ENCODE results near the gene LGSN. TPM values are rescaled to one million over a fixed set of nuclear protein-coding genes. Genes with fewer than 3 reads are reported as not detected.
"Not testable (repeated sequence)": the region's sequence is repeated elsewhere in the genome, so short reads cannot be mapped to it uniquely, and the experiment has no call there.

LGSN gene
- total RNA-seq, 1 donor from 2014 or later = not detected

GRCh38 chr6:63290492-63291058, 29.2 kb downstream of the LGSN start:
- H3K27ac Mint-ChIP-seq (ENCODE audit: unreplicated experiment) = no peak overlapping the region

GRCh38 chr6:63289269-63289872, 30.4 kb downstream of the LGSN start:
- DNase-seq (ENCODE audit: extremely low spot score, unreplicated experiment) = no peak
- H3K9me3 Mint-ChIP-seq (ENCODE audit: unreplicated experiment) = no peaks in the 10 kb centered on the region
- H3K27ac Mint-ChIP-seq (ENCODE audit: unreplicated experiment) = no peak overlapping the region
- H3K27me3 Mint-ChIP-seq (ENCODE audit: unreplicated experiment) = peaks cover 2% of the 10 kb centered on the region
- no peak for TF ChIP-seq CTCF (IDR thresholded peaks at IDR 0.05)
- no peaks in the 10 kb centered on the region for H3K4me1 Mint-ChIP-seq (ENCODE audit: unreplicated experiment)
- H3K36me3 Mint-ChIP-seq (ENCODE audit: unreplicated experiment) = no peaks in the 10 kb centered on the region
- no peak overlapping the region for H3K4me3 Mint-ChIP-seq (ENCODE audit: unreplicated experiment)

More at GRCh38 chr6:63290492-63291058, 29.2 kb downstream of the LGSN start:
- no peaks in the 10 kb centered on the region for H3K36me3 Mint-ChIP-seq (ENCODE audit: unreplicated experiment)
- H3K4me1 Mint-ChIP-seq (ENCODE audit: unreplicated experiment) = peaks cover 7% of the 10 kb centered on the region
- no peak overlapping the region for H3K4me3 Mint-ChIP-seq (ENCODE audit: unreplicated experiment)
- no peaks in the 10 kb centered on the region for H3K9me3 Mint-ChIP-seq (ENCODE audit: unreplicated experiment)
- no peak for DNase-seq (ENCODE audit: extremely low spot score, unreplicated experiment)
- no peak for TF ChIP-seq CTCF (IDR thresholded peaks at IDR 0.05)
- no peaks in the 10 kb centered on the region for H3K27me3 Mint-ChIP-seq (ENCODE audit: unreplicated experiment)

DNA sequence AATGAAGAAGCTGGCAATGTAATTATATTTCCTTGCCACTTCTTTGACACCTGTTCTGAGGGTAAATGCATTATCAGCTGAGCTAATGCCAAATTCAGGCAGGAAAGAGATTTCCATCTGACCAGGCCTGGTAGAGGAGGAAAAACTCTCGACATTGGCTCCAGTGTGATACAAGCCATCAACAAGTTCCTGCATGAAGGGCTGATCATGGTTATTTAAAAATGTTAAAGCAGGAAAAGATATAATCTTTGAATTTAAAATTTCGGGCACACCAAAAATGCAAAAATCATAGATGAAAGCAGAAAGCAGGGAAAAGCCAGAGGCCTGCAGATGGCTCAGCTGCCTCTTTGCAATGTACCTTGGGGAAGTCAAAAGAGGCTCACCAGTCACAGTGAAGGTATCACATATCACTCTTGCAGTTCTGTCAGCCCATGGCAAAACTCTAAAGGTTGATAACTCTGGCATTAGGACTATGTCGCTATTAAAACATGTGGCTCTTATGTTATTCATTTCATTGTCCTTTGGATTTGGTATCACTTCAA, 39.1 kb downstream of the LGSN start:
- no peaks in the 10 kb centered on the region for H3K4me1 Mint-ChIP-seq (ENCODE audit: unreplicated experiment)
- no peak overlapping the region for H3K4me3 Mint-ChIP-seq (ENCODE audit: unreplicated experiment)
- H3K9me3 Mint-ChIP-seq (ENCODE audit: unreplicated experiment) = no peaks in the 10 kb centered on the region
- peaks cover 11% of the 10 kb centered on the region for H3K27me3 Mint-ChIP-seq (ENCODE audit: unreplicated experiment)
- no peak for DNase-seq (ENCODE audit: extremely low spot score, unreplicated experiment)
- TF ChIP-seq CTCF (IDR thresholded peaks at IDR 0.05) = no peak
- H3K36me3 Mint-ChIP-seq (ENCODE audit: unreplicated experiment) = no peaks in the 10 kb centered on the region
- no peak overlapping the region for H3K27ac Mint-ChIP-seq (ENCODE audit: unreplicated experiment)

- TF ChIP-seq CTCF (IDR thresholded peaks at IDR 0.05) = no peak
- no peak overlapping the region for H3K27ac Mint-ChIP-seq (ENCODE audit: unreplicated experiment)
- no peak overlapping the region for H3K4me3 Mint-ChIP-seq (ENCODE audit: unreplicated experiment)
- DNase-seq (ENCODE audit: extremely low spot score, unreplicated experiment) = no peak
- H3K36me3 Mint-ChIP-seq (ENCODE audit: unreplicated experiment) = no peaks in the 10 kb centered on the region
- no peaks in the 10 kb centered on the region for H3K4me1 Mint-ChIP-seq (ENCODE audit: unreplicated experiment)
- H3K27me3 Mint-ChIP-seq (ENCODE audit: unreplicated experiment) = peaks cover 8% of the 10 kb centered on the region
- no peaks in the 10 kb centered on the region for H3K9me3 Mint-ChIP-seq (ENCODE audit: unreplicated experiment)
Measured at GRCh38 chr6:63278916-63279315, 40.9 kb downstream of the LGSN start.

DNA sequence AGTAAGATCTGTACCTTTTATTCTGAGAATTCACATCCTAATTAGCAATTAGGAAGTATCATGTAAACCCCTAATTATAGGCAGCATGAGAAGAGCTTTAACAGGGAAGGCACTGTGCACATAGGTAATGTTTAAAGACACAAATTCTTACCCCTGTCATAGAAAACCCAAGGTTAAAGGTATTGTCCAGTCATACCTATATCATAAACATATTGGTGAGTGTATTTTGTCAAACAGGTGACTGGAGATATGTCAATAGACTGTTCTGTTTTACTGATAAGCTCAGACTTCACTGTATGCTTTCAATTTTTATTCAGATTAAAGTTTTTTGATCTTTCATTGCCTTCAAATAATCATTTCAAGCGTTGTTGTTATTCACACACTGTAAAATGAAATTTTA, 43.8 kb downstream of the LGSN start:
- Mint-ChIP-seq H3K4me3 (ENCODE audit: unreplicated experiment) (no peak overlapping the region), H3K36me3 (ENCODE audit: unreplicated experiment) (no peaks in the 10 kb centered on the region), H3K4me1 (ENCODE audit: unreplicated experiment) (no peaks in the 10 kb centered on the region), H3K9me3 (ENCODE audit: unreplicated experiment) (no peaks in the 10 kb centered on the region), H3K27ac (ENCODE audit: unreplicated experiment) (no peak overlapping the region), H3K27me3 (ENCODE audit: unreplicated experiment) (peaks cover 12% of the 10 kb centered on the region)
- no peak for DNase-seq (ENCODE audit: extremely low spot score, unreplicated experiment)
- TF ChIP-seq CTCF (IDR thresholded peaks at IDR 0.05) = no peak

DNA sequence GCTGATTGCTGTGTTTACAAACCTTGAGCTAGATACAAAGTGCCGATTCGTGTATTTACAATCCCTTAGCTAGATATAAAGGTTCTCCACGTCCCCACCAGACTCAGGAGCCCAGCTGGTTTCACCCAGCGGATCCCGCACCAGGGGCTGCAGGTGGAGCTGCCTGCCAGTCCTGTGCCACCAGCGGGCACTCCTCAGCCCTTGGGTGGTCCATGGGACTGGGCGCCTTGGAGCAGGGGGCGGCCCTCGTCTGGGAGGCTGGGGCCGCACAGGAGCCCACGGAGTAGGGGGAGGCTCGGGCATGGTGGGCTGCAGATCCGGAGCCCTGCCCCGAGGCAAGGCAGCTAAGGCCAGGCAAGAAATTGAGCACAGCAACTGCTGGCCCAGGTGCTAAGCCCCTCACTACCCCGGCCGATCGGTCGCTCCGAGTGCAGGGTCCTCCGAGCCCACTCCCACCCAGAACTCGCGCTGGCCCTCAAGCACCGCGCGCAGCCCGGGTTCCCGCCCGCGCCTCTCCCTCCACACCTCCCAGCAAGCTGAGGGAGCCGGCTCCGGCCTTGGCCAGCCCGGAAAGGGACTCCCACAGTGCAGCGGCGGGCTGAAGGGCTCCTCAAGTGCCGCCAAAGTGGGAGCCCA, 44.9 kb downstream of the LGSN start:
- DNase-seq (ENCODE audit: extremely low spot score, unreplicated experiment); H3K4me3 Mint-ChIP-seq (ENCODE audit: unreplicated experiment); H3K36me3 Mint-ChIP-seq (ENCODE audit: unreplicated experiment); H3K27me3 Mint-ChIP-seq (ENCODE audit: unreplicated experiment); H3K9me3 Mint-ChIP-seq (ENCODE audit: unreplicated experiment); H3K4me1 Mint-ChIP-seq (ENCODE audit: unreplicated experiment); H3K27ac Mint-ChIP-seq (ENCODE audit: unreplicated experiment): not testable (repeated sequence)
